Right lobe of liver (tissue), 4 donors: ENCODE results near the gene EFCAB14.

Experiments
- CTCF ChIP-seq, 4 donors: fragments of 200-600 bp in 3 of 4; fragments of 450-650 bp in 1 of 4; IDR thresholded peaks; one replicate each; pipeline versions ENCODE4 v1.5.1 to v1.8.0; 2016 to 2022; ENCODE audit warnings: antibody characterized with exemption in 4 of 4, mild to moderate bottlenecking in 2 of 4
- POLR2A ChIP-seq: fragments of 450-650 bp; IDR thresholded peaks from one replicate; pipeline ENCODE4 v1.6.1; 2017; ENCODE audit warnings: antibody characterized with exemption, mild to moderate bottlenecking
- donor health status: DM: no; HTN: no; CAD: no.
- donor health status: DM: no; HTN: no; CAD: no.
- donor health status: DM: no; HTN: yes; CAD: no.

GRCh38 chr1:46673749-46674182, 45.1 kb downstream of the EFCAB14 start:
- TF ChIP-seq CTCF (IDR thresholded peaks at IDR 0.05) (no peak), POLR2A (no peak)
